ENCODE measurements around the gene RMC1.
A peak's percentile ranks its signal among the peaks of the same experiment; 100 is the strongest.
"Not testable (repeated sequence)": the region's sequence is repeated elsewhere in the genome, so short reads cannot be mapped to it uniquely, and the experiment has no call there.

The RMC1 gene

DNA sequence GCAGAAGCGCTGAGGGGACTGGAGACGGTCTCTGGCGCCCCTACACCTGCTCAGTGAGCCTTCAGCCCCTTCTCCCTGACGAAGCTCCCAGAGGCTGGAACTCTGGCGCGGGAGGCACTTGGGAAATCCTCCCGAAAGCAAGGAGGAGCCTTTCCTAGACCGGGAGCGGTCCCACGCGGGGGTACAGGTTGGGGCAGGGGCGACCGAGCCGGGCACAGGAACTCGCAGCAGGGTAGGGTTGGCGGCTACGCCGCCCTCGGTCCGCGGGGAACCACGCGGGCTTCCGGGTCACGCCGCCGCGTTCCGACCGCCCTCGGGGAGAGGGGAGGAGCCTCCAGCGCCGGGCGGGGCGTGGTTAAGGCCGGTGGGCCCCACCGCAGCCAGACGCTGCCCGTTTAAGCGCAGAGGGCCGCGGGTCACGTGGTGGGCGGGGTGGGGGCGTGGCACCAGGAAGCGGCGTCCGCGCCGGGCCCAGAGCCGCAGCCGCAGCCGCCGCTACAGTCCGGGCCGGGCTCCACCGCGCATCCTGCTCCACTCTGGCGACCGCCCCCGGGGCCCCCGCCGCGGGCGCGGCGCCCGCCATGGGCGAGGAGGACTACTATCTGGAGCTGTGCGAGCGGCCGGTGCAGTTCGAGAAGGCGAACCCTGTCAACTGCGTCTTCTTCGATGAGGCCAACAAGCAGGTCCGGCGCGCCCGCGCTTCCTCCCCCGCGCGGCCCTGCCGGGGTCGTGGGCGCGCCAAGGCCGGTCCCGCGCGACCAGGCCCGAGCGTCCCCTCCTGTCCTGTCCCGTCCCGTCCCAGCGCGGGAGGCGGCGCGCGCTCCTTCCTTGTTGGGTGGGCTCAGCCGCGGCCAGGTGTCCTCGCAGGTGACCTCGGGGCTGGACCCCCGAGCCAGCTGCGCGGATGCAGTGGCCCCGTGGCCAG, at the start of gene RMC1:
RMC1 (plus strand) TSS at position 474 of the 925 bp plus-strand sequence; CDS start at position 582, 108 bp downstream.
- peak; percentile 95 for DNase-seq (ENCODE audit: low spot score)

DNA sequence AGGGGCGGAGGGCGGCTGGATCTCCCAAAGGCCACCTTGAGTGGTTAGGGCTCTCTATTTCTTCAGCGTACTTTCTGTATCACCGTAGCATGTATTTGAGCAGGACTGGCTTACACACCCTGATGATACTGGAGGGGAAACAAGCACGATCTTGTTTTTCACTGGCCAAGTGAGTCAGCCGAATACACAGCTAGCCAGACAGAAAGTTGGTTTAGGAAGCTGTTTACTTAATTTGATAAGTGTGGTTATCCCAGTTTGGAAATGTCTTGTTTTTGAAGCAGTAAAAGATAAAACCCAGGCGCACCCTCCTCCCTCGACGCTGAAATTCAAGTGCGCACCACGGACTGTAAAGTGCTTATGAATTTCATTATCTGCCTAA, 49.6 kb upstream of the RMC1 start:
- DNase-seq (ENCODE audit: low spot score), result peak; percentile 91

DNA sequence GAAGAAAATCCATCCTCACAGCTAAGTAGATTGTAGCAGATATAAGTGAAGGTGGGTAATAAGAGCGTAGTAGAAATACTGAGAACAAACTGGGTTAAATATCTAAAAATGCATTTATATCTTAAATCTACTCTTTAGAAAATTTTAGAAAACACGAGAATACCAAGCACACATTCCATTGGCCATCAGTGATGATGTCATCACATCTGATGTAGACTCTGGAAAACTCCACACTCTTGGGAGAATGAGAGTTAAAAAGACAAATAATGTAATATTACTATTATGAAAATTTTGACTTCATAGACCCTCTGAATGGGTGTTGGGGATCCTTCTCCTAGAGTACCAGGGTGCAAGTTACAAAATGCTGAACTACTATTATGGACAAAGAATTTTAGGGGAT, 46.5 kb upstream of the RMC1 start:
- no peak for DNase-seq (ENCODE audit: low spot score)

DNA sequence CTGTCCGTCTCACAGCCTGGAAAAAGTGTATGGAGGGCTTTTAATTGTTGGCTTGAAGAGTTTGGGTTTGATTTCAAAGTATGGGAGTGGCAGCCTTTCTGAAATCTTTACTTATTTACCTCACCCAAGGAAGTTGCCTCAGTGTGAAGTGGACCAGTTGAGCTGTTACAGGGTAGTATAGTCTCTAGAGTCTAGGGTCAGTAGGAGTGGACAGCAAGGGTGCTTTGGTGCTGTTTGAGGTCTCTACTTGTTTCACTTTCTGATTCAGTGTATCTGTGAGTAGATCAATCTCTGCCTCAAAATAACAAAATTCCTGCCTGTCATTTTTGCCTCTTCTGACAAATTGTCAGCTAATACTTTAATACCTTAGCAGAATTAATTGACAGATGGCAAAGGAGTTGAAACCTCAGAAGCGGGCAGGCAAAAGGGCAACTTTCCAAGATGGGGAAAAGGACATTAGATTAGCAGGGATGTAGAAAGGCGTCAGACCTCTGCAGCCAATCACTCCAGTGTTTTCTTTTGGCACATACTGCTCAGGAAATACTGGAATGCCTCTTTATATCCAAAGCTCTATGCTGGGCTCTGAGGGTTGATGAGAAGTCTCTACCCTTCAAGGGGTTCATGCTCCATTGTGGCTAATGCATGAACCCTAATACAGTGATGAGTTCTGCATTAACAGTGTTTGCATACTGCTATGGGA, 44.3 kb upstream of the RMC1 start:
- DNase-seq (ENCODE audit: low spot score), result peak; percentile 46

DNA sequence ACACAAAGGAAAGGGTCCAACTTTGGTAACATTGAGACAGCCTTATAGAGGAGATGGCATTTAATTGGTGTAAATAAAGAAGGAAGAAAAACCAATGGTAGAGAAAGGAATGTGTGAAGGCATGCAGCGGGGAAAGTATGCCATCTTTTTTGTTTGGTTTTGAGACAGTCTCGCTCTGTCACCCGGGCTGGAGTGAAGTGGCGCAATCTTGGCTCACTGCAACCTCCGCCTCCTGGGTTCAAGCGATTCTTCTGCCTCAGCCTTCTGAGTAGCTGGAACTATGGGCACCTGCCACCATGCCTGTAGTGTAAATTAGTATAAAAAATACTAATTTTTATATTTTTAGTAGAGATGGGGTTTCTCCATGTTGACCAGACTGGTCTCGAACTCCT, 43.8 kb upstream of the RMC1 start:
- no peak for DNase-seq (ENCODE audit: low spot score)

DNA sequence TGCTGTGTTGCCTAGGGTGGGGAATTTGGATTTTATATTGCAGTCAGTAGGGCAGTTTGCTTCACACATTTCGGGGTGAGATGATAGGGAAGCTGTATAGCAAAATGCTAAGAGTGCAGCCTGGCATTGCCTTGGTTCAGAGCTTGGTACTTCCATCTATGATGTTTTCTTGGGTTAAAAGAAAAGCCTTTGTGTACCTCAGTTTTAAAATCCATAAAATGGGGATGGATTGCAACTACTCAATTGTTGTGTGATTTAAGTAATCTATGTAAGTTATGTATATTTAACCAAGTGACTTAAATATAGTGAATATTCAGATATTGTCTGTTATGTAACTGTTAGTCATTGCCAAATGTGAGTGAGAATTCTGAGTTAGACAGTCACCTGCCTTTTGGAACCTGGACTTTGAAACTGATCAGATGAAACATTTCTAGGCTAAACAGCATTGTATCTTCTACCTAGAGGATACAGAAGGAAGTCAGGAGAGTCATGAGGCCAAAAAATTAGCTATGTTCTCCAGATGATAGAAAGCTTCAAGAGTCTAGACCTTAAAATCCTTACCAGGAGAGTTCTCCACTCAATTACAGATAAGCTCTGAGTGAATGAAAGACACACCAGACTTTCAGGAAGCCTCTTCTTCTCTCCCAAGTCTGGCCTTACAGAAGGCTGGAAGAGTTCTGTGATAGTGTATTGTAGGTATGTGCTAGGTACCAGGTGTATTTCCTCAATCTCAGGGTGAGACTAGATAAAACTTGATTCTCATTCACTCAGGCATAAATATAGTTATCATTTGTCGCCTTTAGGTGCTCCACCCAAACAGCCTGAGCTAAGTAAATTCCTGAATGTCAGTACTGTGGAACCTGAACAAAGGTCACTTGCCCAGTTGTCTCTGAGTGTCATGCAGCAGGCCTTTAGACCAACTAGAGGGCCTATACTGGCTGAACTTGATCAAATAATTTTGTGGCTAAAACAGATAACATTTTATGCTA, 42.7 kb upstream of the RMC1 start:
- peak; percentile 45 for DNase-seq (ENCODE audit: low spot score)

DNA sequence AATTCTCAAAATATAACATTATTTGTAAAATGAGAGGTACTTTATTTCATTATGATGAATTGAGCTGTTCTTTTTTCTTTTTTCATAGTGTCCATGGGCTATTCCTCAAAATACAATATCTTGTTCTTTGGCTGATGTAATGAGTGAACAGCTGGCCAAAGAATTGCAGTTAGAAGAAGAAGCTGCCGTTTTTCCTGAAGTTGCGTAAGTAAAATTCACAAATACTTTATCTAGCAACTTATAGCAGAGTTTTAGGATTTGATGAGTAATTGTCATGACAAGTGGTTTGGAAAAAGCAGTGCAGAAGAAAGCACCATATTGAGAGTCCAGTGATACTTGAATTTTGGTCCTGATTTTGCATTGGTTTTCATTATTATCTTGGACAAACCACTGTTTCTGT, 40.4 kb upstream of the RMC1 start:
- no peak for DNase-seq (ENCODE audit: low spot score)

DNA sequence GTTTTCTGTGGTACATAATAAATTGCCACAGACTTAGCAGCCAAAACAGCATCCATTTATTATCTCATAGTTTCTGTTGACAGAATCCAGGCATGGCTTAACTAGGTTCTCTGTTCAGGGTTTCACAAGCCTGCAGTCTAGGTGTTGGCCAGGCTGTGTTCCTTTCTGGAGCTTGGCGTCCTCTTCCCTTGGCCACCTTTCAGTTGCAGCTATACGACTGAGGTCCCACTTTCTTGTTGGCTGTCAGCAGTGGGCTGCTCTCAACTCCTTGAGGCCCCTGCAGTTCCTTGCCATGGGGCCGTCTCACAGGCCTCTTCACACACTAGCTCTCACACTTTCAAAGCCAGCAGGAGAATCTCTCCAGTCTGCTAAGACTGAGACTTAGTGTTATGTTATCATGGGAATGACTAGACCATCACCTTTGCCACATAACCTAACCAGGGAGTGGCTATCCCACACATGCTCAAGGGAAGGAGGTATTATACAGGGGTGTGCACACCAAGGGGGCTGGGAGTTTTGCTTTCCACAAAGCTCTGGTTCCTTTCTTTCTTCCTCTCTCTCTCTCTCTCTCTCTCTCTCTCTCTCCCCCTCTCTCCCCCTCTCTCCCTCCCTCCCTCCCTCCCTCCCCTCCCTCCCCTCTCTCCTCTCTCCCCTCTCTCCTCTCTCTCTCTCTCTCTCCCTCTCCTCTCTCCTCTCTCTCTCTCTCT, 34.4 kb upstream of the RMC1 start:
- no peak for DNase-seq (ENCODE audit: low spot score)

DNA sequence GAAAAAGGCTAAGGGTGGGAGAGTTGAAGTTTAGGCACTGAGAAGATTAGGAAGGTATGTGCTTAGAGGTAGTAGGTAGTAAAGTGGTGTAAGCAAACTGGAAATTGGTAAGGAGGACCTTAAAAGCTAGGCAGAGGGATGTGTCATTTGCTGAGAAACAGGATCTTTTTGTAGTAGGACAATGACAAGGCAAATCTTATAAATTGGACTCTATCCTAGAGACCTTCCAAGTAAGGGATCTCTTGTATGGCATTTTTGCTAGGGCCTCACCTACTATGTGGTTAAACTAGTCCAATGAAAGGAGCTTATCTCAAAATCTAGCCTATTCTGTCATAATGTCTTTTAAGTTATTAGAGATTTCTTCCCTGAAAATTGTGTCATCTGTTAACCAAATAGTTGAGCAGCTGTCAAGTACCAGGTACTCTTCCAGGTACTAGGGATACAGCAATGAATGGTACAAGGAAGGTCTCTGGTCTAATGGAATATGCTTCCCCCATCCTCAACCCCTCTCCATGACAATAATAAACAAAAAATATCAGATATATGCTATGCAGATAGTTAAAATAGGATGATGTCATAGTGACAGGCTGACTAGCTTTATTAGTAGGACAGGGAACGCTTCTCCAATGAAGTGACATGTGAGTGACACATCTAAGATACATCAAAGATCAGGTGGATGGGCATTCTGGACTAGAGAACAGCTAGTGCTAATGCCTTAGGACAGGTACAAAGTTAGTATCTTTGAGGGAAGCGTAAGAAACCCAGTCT, 32.5 kb upstream of the RMC1 start:
- no peak for DNase-seq (ENCODE audit: low spot score)

DNA sequence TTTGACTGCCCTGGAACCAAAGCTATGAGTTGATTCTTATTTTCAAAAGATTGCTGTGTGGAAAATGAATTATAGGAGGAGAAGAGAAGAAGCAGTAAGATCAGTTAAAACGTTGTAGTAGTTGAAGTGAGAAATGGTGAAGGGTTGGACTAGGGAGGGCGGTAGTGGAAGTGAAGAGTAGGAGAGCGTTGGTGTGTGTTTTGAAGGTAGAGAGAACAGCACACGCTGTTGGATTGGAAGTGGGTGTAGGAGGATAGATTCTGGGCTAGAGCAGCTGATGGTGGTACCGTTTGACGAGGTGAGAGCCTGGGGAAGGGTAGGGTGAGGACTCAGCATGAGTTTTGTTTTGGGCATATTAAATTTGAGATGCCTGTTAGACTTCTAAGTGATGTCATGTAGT, 31.8 kb upstream of the RMC1 start:
- no peak for DNase-seq (ENCODE audit: low spot score)

DNA sequence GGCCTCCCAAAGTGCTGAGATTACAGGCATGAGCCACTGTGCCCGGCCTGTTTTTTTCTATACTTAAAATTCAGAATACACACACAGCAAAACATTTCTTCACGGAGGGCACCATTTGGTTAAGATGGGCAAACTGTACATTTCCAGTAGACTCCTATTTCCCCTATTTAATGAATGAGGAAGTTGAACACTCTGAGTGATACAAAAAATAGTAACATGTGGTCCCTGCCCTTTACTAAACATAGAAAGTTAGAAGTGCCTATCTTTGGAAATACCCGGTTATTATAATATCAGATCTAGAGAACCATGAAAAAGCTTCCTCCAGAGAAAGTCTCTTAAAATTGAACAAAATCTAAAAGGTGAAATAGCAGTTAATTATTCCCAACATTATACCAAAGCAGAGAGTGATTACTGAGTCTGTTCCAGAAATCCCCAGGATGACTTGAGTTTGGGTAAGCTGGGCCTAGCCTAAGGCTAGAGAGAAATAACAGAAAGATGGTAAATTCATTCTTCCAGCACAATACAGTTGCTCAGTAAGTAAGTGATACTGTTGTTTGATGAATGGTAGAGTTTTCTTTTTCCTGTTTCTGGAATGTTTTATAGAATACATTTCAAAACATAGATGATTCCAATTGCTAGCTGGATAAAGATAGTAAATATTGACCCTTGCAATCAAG, 23.3 kb upstream of the RMC1 start:
- DNase-seq (ENCODE audit: low spot score), result no peak

DNA sequence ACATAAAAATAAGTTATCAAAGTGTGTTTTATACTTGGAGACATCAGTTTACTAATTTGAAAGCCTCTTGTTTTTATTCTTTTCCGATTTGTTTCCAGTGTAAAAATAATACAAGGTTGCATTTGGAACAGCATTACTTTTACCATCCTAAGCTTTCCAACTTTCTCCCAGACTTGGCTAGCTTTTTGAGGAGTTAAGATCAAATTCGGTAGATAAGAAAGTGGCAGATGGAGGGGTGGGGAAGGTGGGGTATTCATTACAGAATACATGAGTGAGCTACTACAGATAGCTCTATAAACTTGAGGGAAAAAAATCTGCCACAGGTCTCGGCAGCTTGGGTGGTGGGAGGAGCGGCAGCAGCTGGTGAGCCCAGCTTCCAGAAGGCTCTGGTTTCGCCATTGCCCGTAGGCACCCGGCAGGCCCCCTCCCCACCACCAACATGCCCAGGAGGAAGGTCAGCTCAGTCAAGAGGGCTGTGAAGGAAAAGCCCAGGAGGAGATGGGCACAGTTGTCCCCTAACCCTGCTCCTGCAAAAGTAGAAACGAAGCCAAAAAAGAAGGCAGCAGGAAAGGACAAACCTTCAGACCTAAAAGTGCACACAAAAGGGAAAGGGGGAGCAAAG, 18.6 kb upstream of the RMC1 start:
- DNase-seq (ENCODE audit: low spot score), result no peak

DNA sequence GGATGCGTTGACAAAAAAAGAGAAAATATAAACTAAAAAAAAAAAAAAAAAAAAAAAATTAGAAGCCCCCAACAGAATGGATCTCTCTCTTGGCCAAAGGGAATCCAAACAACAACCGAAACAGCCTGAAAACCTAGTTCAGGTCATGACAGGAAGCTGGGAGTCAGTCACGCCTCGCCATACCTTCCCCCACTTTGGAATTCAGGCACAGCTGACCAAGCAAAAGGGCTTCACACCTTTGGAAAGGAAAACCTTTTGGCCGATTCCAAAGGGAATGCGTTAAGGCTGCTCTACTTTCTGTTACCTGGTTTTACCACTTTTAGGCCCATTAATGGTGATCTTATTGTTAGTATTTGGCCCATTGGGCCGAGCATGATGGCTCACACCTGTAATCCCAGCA, 17.9 kb upstream of the RMC1 start:
- no peak for DNase-seq (ENCODE audit: low spot score)

DNA sequence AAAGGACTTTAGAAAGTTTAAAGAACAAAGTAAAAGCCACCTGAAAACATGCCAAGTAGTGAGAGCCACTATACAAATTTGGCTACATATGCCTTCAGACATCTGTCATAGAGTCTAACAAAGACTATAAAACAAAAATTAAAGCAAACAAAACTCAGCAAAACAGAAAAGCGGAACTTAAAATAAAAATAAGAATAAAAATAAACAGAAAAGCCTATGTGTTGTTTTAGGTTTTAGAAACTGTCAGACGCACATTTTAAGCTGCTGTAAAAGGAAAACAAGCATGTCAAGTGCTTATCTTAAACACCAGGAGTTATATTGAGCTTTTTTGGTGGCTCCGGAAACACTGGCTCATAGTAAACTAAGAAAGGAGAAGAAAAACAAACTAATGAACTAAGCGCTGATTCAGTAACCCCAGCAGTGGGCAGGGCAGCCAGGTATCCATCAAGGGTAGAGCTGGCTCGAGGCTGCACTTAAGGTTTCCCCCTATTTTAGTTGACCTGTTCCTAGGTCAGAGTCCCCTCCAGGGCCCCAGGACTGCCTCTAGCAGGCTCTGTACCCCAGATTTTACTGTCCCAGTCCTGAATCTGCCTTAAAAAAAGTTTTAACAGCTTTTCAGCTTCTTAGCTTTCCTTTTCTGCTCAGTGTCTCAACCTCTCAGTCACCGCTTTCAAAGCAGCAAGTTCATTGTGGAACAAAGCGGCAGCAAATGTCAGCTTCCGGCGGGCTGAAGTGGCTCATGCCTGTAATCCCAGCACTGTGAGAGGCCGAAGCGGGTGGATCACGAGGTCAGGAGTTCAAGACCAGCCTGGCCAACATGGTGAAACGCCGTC, 15.4 kb upstream of the RMC1 start:
- DNase-seq (ENCODE audit: low spot score), result peak; percentile 80

DNA sequence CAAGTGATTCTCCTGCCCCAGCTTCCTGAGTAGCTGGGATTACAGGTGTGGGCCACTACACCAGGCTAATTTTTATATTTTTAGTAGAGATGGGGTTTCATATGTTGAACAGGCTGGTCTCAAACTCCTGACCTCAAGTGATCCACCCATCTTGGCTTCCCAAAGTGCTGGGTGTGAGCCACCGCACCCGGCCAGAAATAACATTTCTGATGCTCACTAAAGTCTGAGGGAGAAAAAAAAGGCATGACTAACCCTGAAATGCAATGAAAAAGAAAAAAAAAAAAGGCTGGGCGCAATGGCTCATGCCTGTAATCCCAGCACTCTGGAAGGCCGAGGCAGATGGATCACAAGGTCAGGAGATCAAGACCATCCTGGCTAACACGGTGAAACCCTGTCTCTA, 13.7 kb upstream of the RMC1 start:
- not testable (repeated sequence) for DNase-seq (ENCODE audit: low spot score)

DNA sequence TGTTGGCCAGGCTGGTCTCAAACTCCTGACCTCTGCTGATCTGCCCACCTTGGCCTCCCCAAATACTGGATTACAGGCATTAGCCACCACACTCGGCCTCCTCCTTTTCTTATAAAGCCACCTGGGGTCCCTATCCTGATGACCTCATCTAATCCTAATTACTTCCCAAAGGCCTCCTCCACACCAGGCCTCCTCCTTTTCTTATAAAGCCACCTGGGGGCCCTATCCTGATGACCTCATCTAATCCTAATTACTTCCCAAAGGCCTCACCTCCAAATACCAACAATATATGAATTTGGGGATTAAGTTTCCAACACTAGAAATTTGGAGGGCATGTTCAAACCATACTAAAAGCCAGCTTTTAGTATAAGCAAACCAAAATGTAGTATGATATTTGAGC, 9.7 kb upstream of the RMC1 start:
- DNase-seq (ENCODE audit: low spot score), result no peak

DNA sequence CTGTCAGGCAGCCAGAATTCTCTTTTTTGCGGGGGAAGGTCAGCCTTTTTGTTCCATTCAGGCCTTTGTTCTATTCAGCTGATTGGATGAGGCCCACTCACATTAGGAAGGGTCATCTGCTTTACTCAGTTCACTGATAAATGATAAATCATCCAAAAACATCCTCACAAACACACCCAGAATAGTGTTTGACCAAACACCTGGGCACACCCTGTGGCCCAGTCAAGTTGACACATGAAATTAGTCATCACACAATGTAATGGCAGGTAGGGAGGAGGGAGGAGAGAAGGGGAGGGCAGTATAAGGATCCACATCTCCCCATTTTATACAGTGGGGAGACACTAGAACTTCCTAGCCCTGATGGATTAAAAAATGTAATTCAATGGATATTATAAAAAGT, 8.3 kb upstream of the RMC1 start:
- no peak for DNase-seq (ENCODE audit: low spot score)

DNA sequence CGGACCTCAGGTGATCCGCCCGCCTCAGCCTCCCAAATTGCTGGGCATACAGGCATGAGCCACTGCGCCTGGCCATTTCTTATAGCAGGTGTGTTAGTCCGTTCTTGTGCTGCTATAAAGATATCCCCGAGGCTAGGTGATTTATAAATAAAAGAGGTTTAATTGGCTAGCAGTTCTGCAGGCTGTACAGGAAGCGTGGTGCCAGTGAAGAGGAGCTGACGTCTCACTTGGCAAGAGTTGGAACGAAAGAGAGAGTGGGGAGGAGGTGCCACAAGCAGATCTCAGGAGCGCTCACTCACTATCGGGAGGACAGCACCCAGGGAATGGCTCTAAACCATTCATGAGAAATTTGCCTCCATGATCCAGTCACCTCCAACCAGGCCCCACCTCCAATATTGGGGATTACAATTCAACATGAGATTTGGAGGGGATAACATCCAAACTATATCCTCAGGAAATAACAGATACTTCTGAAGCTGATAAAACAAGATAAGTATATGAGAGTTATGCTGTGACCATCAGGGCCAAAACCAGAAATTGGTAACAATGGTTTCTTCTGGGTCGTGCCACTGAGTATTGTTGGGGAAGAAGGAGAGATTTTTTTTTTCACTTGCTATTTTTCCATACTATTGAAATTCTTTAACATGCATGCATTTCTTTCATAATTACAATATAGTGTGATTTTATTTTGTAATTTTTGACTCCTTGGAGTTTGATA, 7.4 kb upstream of the RMC1 start:
- DNase-seq (ENCODE audit: low spot score), result no peak
